GM12873 (cell line): ENCODE data around the gene RASSF10.

Experiments
- TF ChIP-seq, protein P1 (sequence below): IDR thresholded peaks from 2 replicates; pipeline ENCODE4 v1.5.1; 2012; ENCODE audit warnings: low read depth, mild to moderate bottlenecking, moderate library complexity, low read length, control low read depth; ENCODE audit not compliant: insufficient read depth; ENCODE audit errors: missing control alignments

RASSF10 gene

GRCh38 chr11:12968101-12968500 lies 41.0 kb upstream of the RASSF10 start:
- TF ChIP-seq, protein P1, sequence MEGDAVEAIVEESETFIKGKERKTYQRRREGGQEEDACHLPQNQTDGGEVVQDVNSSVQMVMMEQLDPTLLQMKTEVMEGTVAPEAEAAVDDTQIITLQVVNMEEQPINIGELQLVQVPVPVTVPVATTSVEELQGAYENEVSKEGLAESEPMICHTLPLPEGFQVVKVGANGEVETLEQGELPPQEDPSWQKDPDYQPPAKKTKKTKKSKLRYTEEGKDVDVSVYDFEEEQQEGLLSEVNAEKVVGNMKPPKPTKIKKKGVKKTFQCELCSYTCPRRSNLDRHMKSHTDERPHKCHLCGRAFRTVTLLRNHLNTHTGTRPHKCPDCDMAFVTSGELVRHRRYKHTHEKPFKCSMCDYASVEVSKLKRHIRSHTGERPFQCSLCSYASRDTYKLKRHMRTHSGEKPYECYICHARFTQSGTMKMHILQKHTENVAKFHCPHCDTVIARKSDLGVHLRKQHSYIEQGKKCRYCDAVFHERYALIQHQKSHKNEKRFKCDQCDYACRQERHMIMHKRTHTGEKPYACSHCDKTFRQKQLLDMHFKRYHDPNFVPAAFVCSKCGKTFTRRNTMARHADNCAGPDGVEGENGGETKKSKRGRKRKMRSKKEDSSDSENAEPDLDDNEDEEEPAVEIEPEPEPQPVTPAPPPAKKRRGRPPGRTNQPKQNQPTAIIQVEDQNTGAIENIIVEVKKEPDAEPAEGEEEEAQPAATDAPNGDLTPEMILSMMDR, result no peak

DNA sequence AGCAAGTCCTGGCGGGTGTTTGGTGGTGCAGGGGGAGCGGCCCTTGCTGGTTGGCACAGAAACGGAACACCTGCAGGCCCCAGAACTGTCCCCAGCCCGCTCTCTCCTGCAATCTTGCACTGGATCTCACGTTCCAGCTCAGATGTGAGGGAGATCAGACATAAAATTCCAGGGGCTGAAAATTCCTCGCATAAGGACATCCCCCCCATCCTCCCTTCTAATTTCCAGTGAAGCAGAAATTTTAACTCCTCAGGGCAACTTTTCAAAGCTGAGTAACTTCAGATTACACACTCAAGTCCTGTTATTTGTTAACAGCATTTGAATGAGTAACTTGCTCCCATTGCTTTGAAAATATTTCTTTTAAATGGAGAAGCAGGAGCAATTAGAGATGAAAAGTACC lies 40.3 kb upstream of the RASSF10 start:
- TF ChIP-seq, protein P1, result no peak

GRCh38 chr11:12971955-12972354 lies 37.2 kb upstream of the RASSF10 start:
- TF ChIP-seq, protein P1, result no peak

- TF ChIP-seq, protein P1, result no peak
These were observed 35.5 kb upstream of the RASSF10 start for GRCh38 chr11:12973528-12974181.

DNA sequence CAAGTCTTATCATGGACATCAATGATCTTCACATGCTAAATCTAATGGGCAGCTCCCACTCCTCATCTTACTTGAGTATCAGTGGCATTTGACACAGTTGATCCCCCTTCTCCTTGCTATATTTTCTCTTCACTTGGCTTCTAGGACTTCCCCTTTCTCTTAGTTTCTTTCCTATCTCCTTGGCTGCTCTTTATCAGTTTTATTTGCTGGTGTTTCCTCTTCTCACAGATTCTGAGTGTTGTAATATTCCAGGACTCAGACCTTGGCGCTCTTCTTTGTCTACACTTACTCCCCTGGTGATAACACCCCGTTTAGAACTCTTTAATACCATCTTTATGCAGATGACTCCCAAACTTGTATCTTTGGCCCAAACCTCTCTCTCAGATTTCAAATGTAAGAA lies 33.9 kb upstream of the RASSF10 start:
- TF ChIP-seq, protein P1, result no peak

DNA sequence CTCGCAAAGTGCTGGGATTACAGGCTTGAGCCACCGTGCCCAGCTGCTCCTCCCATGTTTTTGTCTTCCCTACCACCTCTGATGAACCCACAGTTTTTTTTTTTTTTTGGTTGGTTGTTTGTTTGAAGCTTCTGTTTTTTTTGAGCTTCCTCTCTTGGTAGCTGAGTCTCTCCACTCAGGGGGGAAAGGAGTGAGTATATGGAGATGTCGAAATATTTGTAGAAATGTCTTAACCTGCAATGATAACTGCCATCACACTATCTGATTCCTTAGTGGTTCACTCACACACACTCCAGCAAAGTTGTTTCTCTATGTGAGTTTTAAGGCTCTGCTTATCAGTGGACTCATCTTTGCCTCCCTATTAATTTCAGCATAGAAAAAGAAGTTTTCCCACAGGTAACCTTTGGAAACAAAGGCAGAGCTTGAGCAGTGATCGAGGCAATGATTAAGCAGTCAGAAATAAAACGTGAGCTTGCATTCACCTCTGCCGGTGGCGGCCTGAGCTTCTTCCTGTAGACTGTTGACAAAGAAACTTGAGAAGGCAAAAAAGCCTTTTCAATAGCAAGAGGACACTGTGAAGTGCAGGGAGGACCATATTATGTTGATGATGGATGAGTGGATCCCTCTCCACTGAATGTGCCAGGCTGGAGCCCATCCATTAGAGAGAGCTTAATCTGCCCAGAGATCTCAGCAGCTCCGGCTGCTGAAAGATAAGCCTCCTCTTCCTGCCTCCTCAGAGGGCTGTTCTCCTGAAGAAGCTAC lies 29.0 kb upstream of the RASSF10 start:
- TF ChIP-seq, protein P1, result no peak

DNA sequence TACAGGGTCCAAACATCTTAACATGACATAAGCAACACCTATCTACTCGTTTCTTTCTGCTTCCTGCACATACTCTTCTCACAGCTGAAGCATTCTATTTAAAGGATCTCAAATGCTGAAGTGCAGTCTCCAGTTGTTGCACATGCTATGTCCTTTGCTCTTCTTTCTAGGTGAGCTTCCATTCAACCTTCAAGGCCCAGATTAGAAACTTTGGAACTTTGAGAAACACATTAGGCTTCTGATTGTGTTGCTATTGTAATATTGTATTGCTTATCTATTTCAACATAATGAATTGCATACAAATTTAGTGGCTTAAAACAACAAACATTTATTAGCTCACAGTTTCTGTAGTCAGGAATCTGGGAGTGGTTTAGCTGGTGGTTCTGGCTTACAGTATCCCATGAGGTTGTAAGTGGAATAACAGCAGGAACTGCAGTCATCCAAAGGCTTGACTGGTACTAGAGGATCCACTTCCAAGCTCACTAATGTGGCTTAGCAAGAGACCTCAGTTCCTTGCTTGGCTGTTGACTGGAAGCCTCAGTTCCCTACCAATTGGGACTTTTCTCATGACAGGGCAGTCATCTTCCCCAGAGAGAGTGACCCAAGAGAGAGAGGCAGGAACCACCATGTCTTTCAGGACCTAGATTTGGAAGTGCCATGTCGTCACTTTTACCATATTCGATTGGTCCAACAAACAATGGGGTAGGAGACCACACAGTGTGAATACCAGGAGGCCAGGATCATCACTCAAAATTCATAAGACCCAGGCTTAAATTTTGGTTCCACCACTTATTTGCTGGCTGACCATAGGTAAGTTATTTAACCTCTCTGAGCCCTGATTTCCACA lies 27.2 kb upstream of the RASSF10 start:
- TF ChIP-seq, protein P1, result no peak
